ENCODE results near the gene MYMK. TPM values are rescaled to one million over a fixed set of nuclear protein-coding genes. Genes with fewer than 3 reads are reported as not detected.
"Not testable (repeated sequence)": the region's sequence is repeated elsewhere in the genome, so short reads cannot be mapped to it uniquely, and the experiment has no call there.

Gene MYMK
- under 1 TPM in 1 of 4 donors, not detected in 3; 0.22 TPM for polyA plus RNA-seq (ENCODE audit: insufficient read length in 4 of 4)

GRCh38 chr9:133524679-133525228, at the start of gene MYMK:
Gene MYMK, minus strand, starts transcription at chr9:133524959. Its CDS starts 115 bp downstream, at chr9:133524844.
- DNase-seq (ENCODE audit: low read depth in 4 of 4, low spot score in 3 of 4): no peak

- no peak for DNase-seq (ENCODE audit: low read depth in 4 of 4, low spot score in 3 of 4)
These were observed 49.2 kb upstream of the MYMK start for GRCh38 chr9:133573791-133574515.

GRCh38 chr9:133572821-133573361, 48.1 kb upstream of the MYMK start:
- DNase-seq (ENCODE audit: low read depth in 4 of 4, low spot score in 3 of 4): no peak

- no peak for DNase-seq (ENCODE audit: low read depth in 4 of 4, low spot score in 3 of 4)
These were observed 47.3 kb upstream of the MYMK start for GRCh38 chr9:133571896-133572595.

- no peak for DNase-seq (ENCODE audit: low read depth in 4 of 4, low spot score in 3 of 4)
These were observed 46.7 kb upstream of the MYMK start for GRCh38 chr9:133571391-133571890.

GRCh38 chr9:133570691-133571080, 45.9 kb upstream of the MYMK start:
- DNase-seq (ENCODE audit: low read depth in 4 of 4, low spot score in 3 of 4): no peak

GRCh38 chr9:133569891-133570690, 45.3 kb upstream of the MYMK start:
- no peak for DNase-seq (ENCODE audit: low read depth in 4 of 4, low spot score in 3 of 4)

GRCh38 chr9:133569121-133569785, 44.5 kb upstream of the MYMK start:
- DNase-seq (ENCODE audit: low read depth in 4 of 4, low spot score in 3 of 4): no peak

GRCh38 chr9:133568186-133568585, 43.4 kb upstream of the MYMK start:
- no peak for DNase-seq (ENCODE audit: low read depth in 4 of 4, low spot score in 3 of 4)

GRCh38 chr9:133566817-133567216, 42.1 kb upstream of the MYMK start:
- no peak for DNase-seq (ENCODE audit: low read depth in 4 of 4, low spot score in 3 of 4)

GRCh38 chr9:133566382-133566781, 41.6 kb upstream of the MYMK start:
- no peak for DNase-seq (ENCODE audit: low read depth in 4 of 4, low spot score in 3 of 4)

GRCh38 chr9:133564451-133565116, 39.8 kb upstream of the MYMK start:
- no peak for DNase-seq (ENCODE audit: low read depth in 4 of 4, low spot score in 3 of 4)

- DNase-seq (ENCODE audit: low read depth in 4 of 4, low spot score in 3 of 4): not testable (repeated sequence)
These were observed 39.1 kb upstream of the MYMK start for GRCh38 chr9:133563814-133564213.

GRCh38 chr9:133563291-133563796, 38.6 kb upstream of the MYMK start:
- DNase-seq (ENCODE audit: low read depth in 4 of 4, low spot score in 3 of 4): no peak

- no peak for DNase-seq (ENCODE audit: low read depth in 4 of 4, low spot score in 3 of 4)
These were observed 38.0 kb upstream of the MYMK start for GRCh38 chr9:133562611-133563290.

GRCh38 chr9:133561976-133562554, 37.3 kb upstream of the MYMK start:
- no peak for DNase-seq (ENCODE audit: low read depth in 4 of 4, low spot score in 3 of 4)

GRCh38 chr9:133560944-133561343, 36.2 kb upstream of the MYMK start:
- DNase-seq (ENCODE audit: low read depth in 4 of 4, low spot score in 3 of 4): no peak

- no peak for DNase-seq (ENCODE audit: low read depth in 4 of 4, low spot score in 3 of 4)
These were observed 35.6 kb upstream of the MYMK start for GRCh38 chr9:133560311-133560710.
